ENCODE results near the gene ARPC2. TPM values are rescaled to one million over a fixed set of nuclear protein-coding genes. Genes with fewer than 3 reads are reported as not detected.

Gene ARPC2
- total RNA-seq, 1 experiment from 2014 or later = 213 TPM

GRCh38 chr2:218267259-218267658 lies 50.3 kb downstream of the ARPC2 start:
- Histone ChIP-seq H3F3A (ENCODE audit: low read length, unreplicated experiment) (no peaks in the 10 kb centered on the region), H3K36me3 (ENCODE audit: low read depth, low read length) (peaks cover 10% of the 10 kb centered on the region), H2AFZ (ENCODE audit: low read length) (no peak overlapping the region), H3K9me3 (ENCODE audit: low read length) (no peaks in the 10 kb centered on the region), H3K27me3 (ENCODE audit: low read length) (no peaks in the 10 kb centered on the region), H3K79me2 (ENCODE audit: low read length) (peaks cover 34% of the 10 kb centered on the region), H3K4me3 (ENCODE audit: low read length) (no peak overlapping the region), H3K4me1 (ENCODE audit: insufficient read depth, low read length) (peaks cover 11% of the 10 kb centered on the region), H3K27ac (ENCODE audit: low read length) (no peak overlapping the region), H4K20me1 (ENCODE audit: low read length) (no peaks in the 10 kb centered on the region), H3K4me2 (ENCODE audit: low read length) (no peak overlapping the region), H3K9ac (ENCODE audit: low read length) (no peak overlapping the region), H3K9me2 (replicated peaks; ENCODE audit: low read length) (no peaks in the 10 kb centered on the region)
- POLR2A ChIA-PET (ENCODE audit: unreplicated experiment) = no interaction called here
- BruUV-seq (replicated peaks) = no TSS peak
- intact Hi-C loops (cut with micrococcal nuclease) = no loop called here
- ATAC-seq (no peak), DNase-seq (no peak)
- CTCF ChIA-PET = no interaction called here
- TF ChIP-seq, protein P1, sequence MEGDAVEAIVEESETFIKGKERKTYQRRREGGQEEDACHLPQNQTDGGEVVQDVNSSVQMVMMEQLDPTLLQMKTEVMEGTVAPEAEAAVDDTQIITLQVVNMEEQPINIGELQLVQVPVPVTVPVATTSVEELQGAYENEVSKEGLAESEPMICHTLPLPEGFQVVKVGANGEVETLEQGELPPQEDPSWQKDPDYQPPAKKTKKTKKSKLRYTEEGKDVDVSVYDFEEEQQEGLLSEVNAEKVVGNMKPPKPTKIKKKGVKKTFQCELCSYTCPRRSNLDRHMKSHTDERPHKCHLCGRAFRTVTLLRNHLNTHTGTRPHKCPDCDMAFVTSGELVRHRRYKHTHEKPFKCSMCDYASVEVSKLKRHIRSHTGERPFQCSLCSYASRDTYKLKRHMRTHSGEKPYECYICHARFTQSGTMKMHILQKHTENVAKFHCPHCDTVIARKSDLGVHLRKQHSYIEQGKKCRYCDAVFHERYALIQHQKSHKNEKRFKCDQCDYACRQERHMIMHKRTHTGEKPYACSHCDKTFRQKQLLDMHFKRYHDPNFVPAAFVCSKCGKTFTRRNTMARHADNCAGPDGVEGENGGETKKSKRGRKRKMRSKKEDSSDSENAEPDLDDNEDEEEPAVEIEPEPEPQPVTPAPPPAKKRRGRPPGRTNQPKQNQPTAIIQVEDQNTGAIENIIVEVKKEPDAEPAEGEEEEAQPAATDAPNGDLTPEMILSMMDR (conservative IDR thresholded peaks at IDR 0.05; ENCODE audit: low read depth, low read length) = no peak
- TF ChIP-seq EZH2phosphoT487 (IDR thresholded peaks at IDR 0.05; ENCODE audit: borderline replicate concordance, low read length) = no peak
- no peak for TF ChIP-seq EZH2 (IDR thresholded peaks at IDR 0.05; ENCODE audit: low read length, unreplicated experiment)

- Histone ChIP-seq H4K20me1 (ENCODE audit: low read length) (no peaks in the 10 kb centered on the region), H3K9ac (ENCODE audit: low read length) (peak within 1 kb of the TSS; percentile 85), H3K36me3 (ENCODE audit: low read depth, low read length) (peaks cover 24% of the 10 kb centered on the region), H3K4me2 (ENCODE audit: low read length) (peak within 1 kb of the TSS; percentile 97), H3K9me3 (ENCODE audit: low read length) (no peaks in the 10 kb centered on the region), H2AFZ (ENCODE audit: low read length) (peak within 1 kb of the TSS; percentile 79), H3K27me3 (ENCODE audit: low read length) (no peaks in the 10 kb centered on the region), H3K4me1 (ENCODE audit: insufficient read depth, low read length) (peaks cover 19% of the 10 kb centered on the region), H3K27ac (ENCODE audit: low read length) (0 out of 2 replicates have a peak within 1 kb of the TSS, but pooled peaks have one; percentile 2), H3K4me3 (ENCODE audit: low read length) (peak within 1 kb of the TSS; percentile 90), H3K9me2 (replicated peaks; ENCODE audit: low read length) (no peaks in the 10 kb centered on the region), H3K79me2 (ENCODE audit: low read length) (peaks cover 39% of the 10 kb centered on the region), H3F3A (ENCODE audit: low read length, unreplicated experiment) (no peaks in the 10 kb centered on the region)
- TF ChIP-seq EZH2phosphoT487 (IDR thresholded peaks at IDR 0.05; ENCODE audit: borderline replicate concordance, low read length) = no peak
- TF ChIP-seq, protein P1 (conservative IDR thresholded peaks at IDR 0.05; ENCODE audit: low read depth, low read length) = 0 out of 2 replicates have a peak, but pooled peaks have one; percentile 12
- TF ChIP-seq EZH2 (IDR thresholded peaks at IDR 0.05; ENCODE audit: low read length, unreplicated experiment) = no peak
- intact Hi-C loops (cut with micrococcal nuclease) = loop anchor here (2.0 kb wide), 1 partner anchor 83 kb away; no protein-coding TSS in a partner anchor
- POLR2A ChIA-PET (ENCODE audit: unreplicated experiment) = interaction anchor here (0.7 to 1.3 kb wide), 4 partner anchors 17 to 220 kb away, joined by 3 to 8 read pairs (median 4); no protein-coding TSS in a partner anchor
- peak; percentile 87 for ATAC-seq
- no TSS peak for BruUV-seq (replicated peaks)
- peak; percentile 99 for DNase-seq
- CTCF ChIA-PET = interaction anchor here (0.6 to 1.4 kb wide), 3 partner anchors 17 to 126 kb away, joined by 3 to 8 read pairs (median 5); no protein-coding TSS in a partner anchor
These were observed 53.1 kb downstream of the ARPC2 start, which contains the start of the genes AAMP and PNKD for GRCh38 chr2:218269900-218270720. AAMP (minus strand) TSS chr2:218270137; CDS start chr2:218270086, 51 bp downstream. PNKD (plus strand) TSS chr2:218270519; CDS start chr2:218270536, 17 bp downstream.
